HG02943 (cell line): ENCODE results near the gene ZNF526.

Source experiments
- ATAC-seq: cut with Tn5 transposase; IDR thresholded peaks from one replicate; pipeline ENCODE4 v1.9.1; 2021; ENCODE audit warnings: mild to moderate bottlenecking, low read depth, moderate library complexity; ENCODE audit not compliant: unreplicated experiment

ZNF526 gene

DNA sequence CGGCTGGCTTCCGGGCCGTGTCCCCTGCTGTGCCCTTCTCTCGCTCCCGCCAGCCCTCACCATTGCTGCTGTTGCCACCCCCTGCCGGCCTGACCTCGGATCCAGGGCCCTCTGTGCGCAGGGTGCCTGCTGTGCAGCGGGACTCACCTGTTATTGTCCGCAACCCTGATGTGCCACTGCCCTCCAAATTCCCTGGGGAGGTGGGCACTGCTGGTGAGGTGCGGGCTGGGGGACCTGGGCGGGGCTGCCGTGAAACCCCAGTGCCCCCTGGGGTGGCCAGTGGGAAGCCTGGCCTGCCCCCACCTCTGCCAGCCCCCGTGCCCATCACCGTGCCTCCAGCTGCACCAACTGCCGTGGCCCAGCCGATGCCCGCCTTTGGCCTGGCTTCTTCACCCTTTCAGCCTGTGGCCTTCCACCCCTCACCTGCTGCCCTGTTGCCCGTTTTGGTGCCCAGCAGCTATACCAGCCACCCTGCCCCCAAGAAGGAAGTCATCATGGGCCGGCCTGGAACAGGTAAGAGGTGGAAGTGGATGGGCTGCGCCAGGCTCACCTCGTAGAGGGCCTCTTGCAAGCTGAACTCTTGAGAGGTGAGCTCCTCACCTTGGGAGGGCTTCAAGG, 54.1 kb downstream of the ZNF526 start:
- ATAC-seq = no peak

DNA sequence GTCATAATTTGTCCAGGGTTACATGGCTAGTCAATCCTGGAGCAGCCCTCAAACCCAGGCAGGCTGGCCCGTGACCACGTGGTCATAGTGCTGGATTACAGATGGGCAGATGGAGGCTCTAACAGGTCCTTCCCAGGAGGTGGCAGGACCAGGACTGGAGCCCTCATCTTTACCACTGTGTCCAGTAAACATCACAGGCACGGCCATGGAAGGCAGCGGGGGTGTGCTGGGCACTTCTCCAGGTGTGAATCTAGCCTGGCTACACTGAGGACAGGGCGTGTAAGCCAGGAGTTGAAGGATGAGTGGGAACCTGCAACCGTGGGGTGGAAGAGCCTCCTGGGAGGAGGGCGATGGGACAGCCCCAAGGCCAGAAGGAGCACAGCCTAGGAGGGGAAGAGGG, 55.0 kb downstream of the ZNF526 start:
- ATAC-seq = no peak

GRCh38 chr19:42275517-42275916, 55.4 kb downstream of the ZNF526 start:
- ATAC-seq = no peak

DNA sequence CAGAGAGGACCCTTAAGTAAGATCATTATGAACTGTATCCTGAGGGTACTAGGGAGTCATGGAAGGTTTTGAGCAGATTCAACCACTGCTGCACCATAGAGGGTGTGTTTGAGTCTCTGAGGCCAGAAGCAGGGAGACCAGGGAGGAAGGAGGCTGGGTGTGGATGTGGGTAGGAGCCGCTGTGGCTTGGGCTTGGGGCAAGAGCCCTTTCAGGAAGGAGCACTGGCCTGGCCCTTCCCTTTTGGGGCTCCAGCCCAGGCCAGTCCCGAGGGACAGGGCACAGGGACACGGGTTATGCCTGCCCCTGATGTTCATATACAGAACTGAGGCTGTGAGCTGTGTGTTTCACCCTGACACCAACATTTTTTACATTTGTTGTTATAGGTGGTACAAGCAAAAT, 56.2 kb downstream of the ZNF526 start:
- no peak for ATAC-seq

DNA sequence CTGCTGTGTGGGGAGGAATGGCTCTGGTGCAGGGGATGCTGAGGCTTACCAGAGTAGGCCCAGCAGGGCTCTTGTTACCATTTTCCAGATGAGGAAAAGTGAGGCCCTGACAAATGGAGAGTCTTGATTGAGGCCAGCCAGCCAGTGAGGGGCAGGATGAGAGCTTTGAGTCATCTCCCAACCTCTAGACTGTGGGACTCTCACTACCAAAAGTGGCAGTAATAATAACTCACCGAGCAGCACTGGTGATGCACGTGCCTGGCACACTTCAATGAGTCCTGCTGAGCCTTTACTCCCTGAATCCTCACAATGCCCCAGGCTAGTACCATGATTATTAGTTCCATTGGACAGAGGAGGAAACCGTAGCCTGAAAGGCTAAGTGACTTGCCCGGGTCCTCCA, 56.7 kb downstream of the ZNF526 start:
- ATAC-seq = no peak
